IMR-90 (cell line): ENCODE measurements around the gene KNCN. TPM values are rescaled to one million over a fixed set of nuclear protein-coding genes. Genes with fewer than 3 reads are reported as not detected.

Experiments used
- ATAC-seq: fragments of 200-7000 bp; cut with Tn5 transposase; 2 replicates; pipeline ENCODE4 v1.9.1; 2020; ENCODE audit warnings: low read depth, mild to moderate bottlenecking, moderate library complexity
- BruUV-seq: library from RNA; stranded (reverse); fragments of 400-500 nt; replicated peaks from 2 replicates; lab custom pipeline; 2021; lab: Mats Ljungman, UMichigan
- CTCF ChIA-PET: fragments of 300-600 bp; formaldehyde crosslinking; extraction: SDS; loops from one replicate; lab custom pipeline; 2021; ENCODE audit warnings: antibody characterized with exemption; lab: Yijun Ruan, JAX
- POLR2A ChIA-PET: fragments of 300-600 bp; sonication (Branson Sonifier 250); formaldehyde crosslinking; loops from one replicate; lab custom pipeline; 2022; ENCODE audit warnings: antibody characterized with exemption; ENCODE audit not compliant: unreplicated experiment; lab: Charles Lee
- DNase-seq: peaks from one replicate; pipeline ENCODE4 v3.0.0; 2013
- H2AFZ ChIP-seq: replicated peaks from 2 replicates; pipeline ENCODE3; 2013; ENCODE audit warnings: low read length, mild to moderate bottlenecking; ENCODE audit not compliant: poor library complexity
- H2AK5ac ChIP-seq: 2 replicates; pipeline ENCODE4 v1.6.1; 2013; ENCODE audit warnings: low read depth, low read length, inconsistent platforms
- H2AK9ac ChIP-seq: replicated peaks from 2 replicates; pipeline ENCODE3; 2013; ENCODE audit warnings: mild to moderate bottlenecking, low read depth, low read length, moderate library complexity; ENCODE audit not compliant: poor library complexity
- H2BK120ac ChIP-seq: 2 replicates; pipeline ENCODE4 v1.6.1; 2013; ENCODE audit warnings: low read depth, low read length, inconsistent platforms
- H2BK15ac ChIP-seq: 3 replicates; pipeline ENCODE4 v1.6.1; 2013; ENCODE audit warnings: low read depth, low read length, inconsistent platforms
- H2BK20ac ChIP-seq: 2 replicates; pipeline ENCODE4 v1.6.1; 2013; ENCODE audit warnings: low read depth, mild to moderate bottlenecking, inconsistent platforms, low read length, moderate library complexity
- H2BK5ac ChIP-seq: 2 replicates; pipeline ENCODE4 v1.6.1; 2013; ENCODE audit warnings: mild to moderate bottlenecking, low read depth, low read length, inconsistent platforms; ENCODE audit not compliant: poor library complexity, severe bottlenecking
- H3K14ac ChIP-seq: replicated peaks from 2 replicates; pipeline ENCODE4 v1.6.1; 2013; ENCODE audit warnings: low read depth, low read length, inconsistent platforms
- H3K18ac ChIP-seq: 2 replicates; pipeline ENCODE4 v1.6.1; 2013; ENCODE audit warnings: low read depth, low read length, control low read depth
- H3K23ac ChIP-seq: 2 replicates; pipeline ENCODE4 v1.6.1; 2013; ENCODE audit warnings: low read depth, low read length, inconsistent platforms
- H3K27ac ChIP-seq: 2 replicates; pipeline ENCODE4 v1.5.1; 2013; ENCODE audit warnings: mild to moderate bottlenecking, control low read depth, low read length; ENCODE audit not compliant: insufficient read depth
- H3K27me3 ChIP-seq: 2 replicates; pipeline ENCODE4 v1.6.1; 2013; ENCODE audit warnings: low read length; ENCODE audit not compliant: control insufficient read depth, insufficient read depth
- H3K36me3 ChIP-seq: 2 replicates; pipeline ENCODE4 v1.6.1; 2013; ENCODE audit warnings: low read length, mixed read lengths; ENCODE audit not compliant: control insufficient read depth, insufficient read depth
- H3K4ac ChIP-seq: 2 replicates; pipeline ENCODE4 v1.6.1; 2013; ENCODE audit warnings: low read depth, low read length, inconsistent platforms
- H3K4me1 ChIP-seq: 2 replicates; pipeline ENCODE4 v1.6.1; 2013; ENCODE audit warnings: low read length, mixed read lengths; ENCODE audit not compliant: control insufficient read depth, insufficient read depth
- H3K4me2 ChIP-seq: 2 replicates; pipeline ENCODE4 v1.6.1; 2013; ENCODE audit warnings: low read depth, mild to moderate bottlenecking, control low read depth, low read length, moderate library complexity
- H3K4me3 ChIP-seq: 2 replicates; pipeline ENCODE4 v1.5.1; 2013; ENCODE audit warnings: low read depth, mild to moderate bottlenecking, control low read depth, low read length, moderate library complexity; ENCODE audit not compliant: insufficient read depth
- H3K56ac ChIP-seq: 2 replicates; pipeline ENCODE4 v1.6.1; 2013; ENCODE audit warnings: low read length, inconsistent platforms; ENCODE audit not compliant: insufficient read depth; ENCODE audit errors: extremely low read depth
- H3K79me1 ChIP-seq, 2 experiments: 2 replicates each; pipeline ENCODE4 v1.6.1; 2013; ENCODE audit warnings: low read length in 2 of 2, inconsistent platforms in 1 of 2, low read depth in 1 of 2
- H3K9ac ChIP-seq: 2 replicates; pipeline ENCODE4 v1.6.1; 2013; ENCODE audit warnings: low read depth, low read length, control low read depth
- H3K9me1 ChIP-seq: 2 replicates; pipeline ENCODE4 v1.6.1; 2013; ENCODE audit warnings: low read length, inconsistent platforms; ENCODE audit not compliant: insufficient read depth
- H3K9me3 ChIP-seq: 2 replicates; pipeline ENCODE4 v1.6.1; 2013; ENCODE audit warnings: low read length; ENCODE audit not compliant: control insufficient read depth, insufficient read depth
- H4K20me1 ChIP-seq: 2 replicates; pipeline ENCODE4 v1.6.1; 2013; ENCODE audit warnings: low read length, inconsistent platforms; ENCODE audit not compliant: insufficient read depth
- H4K5ac ChIP-seq: 2 replicates; pipeline ENCODE4 v1.6.1; 2013; ENCODE audit warnings: mild to moderate bottlenecking, low read depth, low read length, control low read depth
- H4K8ac ChIP-seq, 2 experiments: 2 replicates each; pipeline ENCODE4 v1.6.1; 2013; ENCODE audit warnings: low read depth in 2 of 2, low read length in 2 of 2, control low read depth in 1 of 2, inconsistent platforms in 1 of 2
- H4K91ac ChIP-seq: 2 replicates; pipeline ENCODE4 v1.6.1; 2013; ENCODE audit warnings: low read depth, low read length, inconsistent platforms; ENCODE audit not compliant: insufficient read depth
- BHLHE40 ChIP-seq: fragments of 150-350 bp; IDR thresholded peaks from 2 replicates; pipeline ENCODE4 v1.6.1; 2016; ENCODE audit warnings: mild to moderate bottlenecking, low read depth, low read length
- CEBPB ChIP-seq: IDR thresholded peaks from 2 replicates; pipeline ENCODE4 v1.6.1; 2012; ENCODE audit warnings: low read depth, low read length, improper control_type of control experiment
- CHD1 ChIP-seq: IDR thresholded peaks from 2 replicates; pipeline ENCODE4 v1.6.1; 2012; ENCODE audit warnings: low read depth, low read length, improper control_type of control experiment
- CTCF ChIP-seq: conservative IDR thresholded peaks from 2 replicates; pipeline ENCODE4 v1.5.1; 2012; ENCODE audit warnings: mild to moderate bottlenecking, low read depth, low read length, improper control_type of control experiment
- ELK1 ChIP-seq: fragments of 150-350 bp; IDR thresholded peaks from 2 replicates; pipeline ENCODE4 v1.6.1; 2016; ENCODE audit warnings: low read depth, mild to moderate bottlenecking, low read length, moderate library complexity, borderline replicate concordance
- FOS ChIP-seq: fragments of 150-350 bp; IDR thresholded peaks from 2 replicates; pipeline ENCODE4 v1.6.1; 2016; ENCODE audit warnings: low read depth, low read length
- MAFK ChIP-seq: IDR thresholded peaks from 2 replicates; pipeline ENCODE4 v1.6.1; 2012; ENCODE audit warnings: low read depth, low read length, improper control_type of control experiment
- MAZ ChIP-seq: IDR thresholded peaks from 2 replicates; pipeline ENCODE4 v1.6.1; 2012; ENCODE audit warnings: low read depth, mild to moderate bottlenecking, low read length, improper control_type of control experiment, moderate library complexity, borderline replicate concordance
- MXI1 ChIP-seq: IDR thresholded peaks from 2 replicates; pipeline ENCODE4 v1.6.1; 2012; ENCODE audit warnings: low read depth, mild to moderate bottlenecking, low read length, moderate library complexity, borderline replicate concordance
- NFE2L2 ChIP-seq: fragments of 150-350 bp; IDR thresholded peaks from 2 replicates; pipeline ENCODE4 v1.6.1; 2016; ENCODE audit warnings: low read depth, mild to moderate bottlenecking, low read length
- POLR2A ChIP-seq: IDR thresholded peaks from 2 replicates; pipeline ENCODE4 v1.6.1; 2012; ENCODE audit warnings: mild to moderate bottlenecking, low read depth, low read length
- RAD21 ChIP-seq: IDR thresholded peaks from 2 replicates; pipeline ENCODE4 v1.6.1; 2012; ENCODE audit warnings: low read length, improper control_type of control experiment
- RCOR1 ChIP-seq: IDR thresholded peaks from 2 replicates; pipeline ENCODE4 v1.6.1; 2012; ENCODE audit warnings: mild to moderate bottlenecking, low read length, improper control_type of control experiment; ENCODE audit not compliant: insufficient replicate concordance
- RFX5 ChIP-seq: IDR thresholded peaks from 2 replicates; pipeline ENCODE4 v1.8.0; 2012; ENCODE audit warnings: low read depth, mild to moderate bottlenecking, low read length, moderate library complexity
- SMC3 ChIP-seq: fragments of 150-350 bp; IDR thresholded peaks from 2 replicates; pipeline ENCODE4 v1.6.1; 2016; ENCODE audit warnings: low read depth, mild to moderate bottlenecking, antibody characterized with exemption, low read length, moderate library complexity
- USF2 ChIP-seq: fragments of 150-350 bp; IDR thresholded peaks from 2 replicates; pipeline ENCODE4 v1.6.1; 2017; ENCODE audit warnings: mild to moderate bottlenecking, antibody characterized with exemption, low read length, low read depth
- WGBS, 2 experiments: methylation state at CpG; one replicate each; pipeline versions ENCODE4 v1.1.5 to v1.1.7; 2013; ENCODE audit warnings: missing lambda C conversion rate in 2 of 2; ENCODE audit not compliant: insufficient read length in 1 of 2; ENCODE audit errors: extremely low coverage in 2 of 2; 5-methylcytosine and 5-hydroxymethylcytosine counted together
- dilution Hi-C: fragments of 300-500 bp; cut with HindIII; formaldehyde crosslinking; loops from one replicate; pipeline ENCODE4 v1.14.3; 2018; ENCODE audit warnings: low sequenced_read_pairs; ENCODE audit not compliant: unreplicated experiment
- in situ Hi-C: fragments of 300-500 bp; cut with MboI; formaldehyde crosslinking; loops from 3 replicates; pipeline ENCODE4 v1.14.3; 2019; ENCODE audit warnings: low sequenced_read_pairs, inconsistent platforms, mixed read lengths
- intact Hi-C: fragments of 100-400 bp; cut with micrococcal nuclease; formaldehyde crosslinking; loops from 2 replicates; pipeline ENCODE4 v1.10.0; 2022
- polyA plus RNA-seq, 3 experiments: library from polyadenylated mRNA; depleted of rRNA; stranded (reverse); fragments of >200 nt; gene quantifications; 2 replicates each; pipeline ENCODE4 v1.2.3, GENCODE V29; 2012; ENCODE audit warnings: low replicate concordance in 1 of 3
- total RNA-seq: library from RNA; depleted of rRNA; stranded (reverse); fragments of >200 nt; gene quantifications from 2 replicates; pipeline ENCODE4 v1.2.3, GENCODE V29; 2012

KNCN gene
- total and polyA plus RNA-seq, 2 of the 4 experiments (the other 2 are of a cell fraction): not detected

GRCh38 chr1:46544561-46545240 is 6.7 kb downstream of the KNCN start:
- H3K27me3 ChIP-seq: peaks cover 73% of the 10 kb centered on the region

More at GRCh38 chr1:46544561-46545240, 6.7 kb downstream of the KNCN start:
- H3K18ac ChIP-seq: no peak overlapping the region
- in situ Hi-C loops (no loop called here), intact Hi-C loops (loop anchor here (5.0 kb wide), 2 partner anchors 67 to 183 kb away; no protein-coding TSS in a partner anchor), dilution Hi-C loops (no loop called here)
- no peak overlapping the region for H3K4me3 ChIP-seq
- no peak overlapping the region for H3K9ac ChIP-seq
- H3K23ac ChIP-seq: no peak overlapping the region
- H2AK9ac ChIP-seq: no peak overlapping the region
- no peak overlapping the region for H3K14ac ChIP-seq
- H4K91ac ChIP-seq: no peak overlapping the region
- H3K27ac ChIP-seq: no peak overlapping the region
- no peak overlapping the region for H2AK5ac ChIP-seq
- no peaks in the 10 kb centered on the region for H3K79me1 ChIP-seq
- no peak overlapping the region for H2BK5ac ChIP-seq
- no peak overlapping the region for H3K56ac ChIP-seq
- H3K4me2 ChIP-seq: no peak overlapping the region
- H2BK20ac ChIP-seq: no peak overlapping the region
- H3K9me1 ChIP-seq: no peaks in the 10 kb centered on the region
- CTCF ChIA-PET: no interaction called here
- no peaks in the 10 kb centered on the region for H3K4me1 ChIP-seq
- H2BK15ac ChIP-seq: no peak overlapping the region
- no peak overlapping the region for H4K8ac ChIP-seq
- DNase-seq (no peak), ATAC-seq (no peak)
- H2AFZ ChIP-seq: no peak overlapping the region
- BruUV-seq: no TSS peak
- no peak overlapping the region for H4K5ac ChIP-seq
- no peaks in the 10 kb centered on the region for H3K9me3 ChIP-seq
- no peak for TF ChIP-seq SMC3
- TF ChIP-seq CTCF: no peak
- no peak for TF ChIP-seq MAZ
- TF ChIP-seq USF2: no peak
- no peak for TF ChIP-seq MAFK
- no peak for TF ChIP-seq POLR2A
- TF ChIP-seq RAD21: no peak
- no peak for TF ChIP-seq MXI1
- no peak for TF ChIP-seq NFE2L2
- TF ChIP-seq RCOR1: no peak
- TF ChIP-seq FOS: no peak
- TF ChIP-seq BHLHE40: no peak
- no peak for TF ChIP-seq CEBPB
- no peak for TF ChIP-seq ELK1
- TF ChIP-seq CHD1: no peak
- TF ChIP-seq RFX5: no peak
- H2BK120ac ChIP-seq: no peak overlapping the region
- H4K20me1 ChIP-seq: no peaks in the 10 kb centered on the region
- no peaks in the 10 kb centered on the region for H3K36me3 ChIP-seq
- POLR2A ChIA-PET: no interaction called here
- H3K4ac ChIP-seq: no peak overlapping the region
- no CpG with 5 or more reads among the region's 5 CpGs for WGBS, 2 experiments
